B cell (primary cell): ENCODE measurements around the gene SYNJ2.

ENCODE experiments used
- EZH2 ChIP-seq: IDR thresholded peaks from 2 replicates; pipeline ENCODE4 v1.6.1; 2012; ENCODE audit warnings: borderline replicate concordance, low read depth, mild to moderate bottlenecking, moderate library complexity, low read length; ENCODE audit not compliant: insufficient read depth, poor library complexity, severe bottlenecking
- TF ChIP-seq, protein P1 (sequence below): fragments of 200-600 bp; IDR thresholded peaks from one replicate; pipeline ENCODE4 v1.8.0; 2022; ENCODE audit warnings: antibody characterized with exemption, mild to moderate bottlenecking

DNA sequence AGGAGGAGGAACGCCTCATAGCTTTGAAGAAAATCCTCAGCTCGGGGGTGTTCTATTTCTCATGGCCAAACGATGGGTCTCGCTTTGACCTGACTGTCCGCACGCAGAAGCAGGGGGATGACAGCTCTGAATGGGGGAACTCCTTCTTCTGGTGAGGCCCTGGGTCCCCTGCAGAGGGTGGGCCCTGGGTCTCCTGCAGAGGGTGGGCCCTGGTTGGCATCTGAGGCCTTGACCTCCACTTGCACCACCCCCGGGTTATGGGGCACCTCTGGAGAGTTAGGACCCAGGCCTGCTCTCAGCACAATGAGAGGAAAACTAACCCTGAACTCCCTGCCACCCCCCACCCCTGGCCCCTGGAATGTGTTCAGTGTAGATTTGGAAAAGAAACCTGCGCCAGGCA is 47.2 kb downstream of the SYNJ2 start:
- no peak for TF ChIP-seq EZH2
- TF ChIP-seq, protein P1, sequence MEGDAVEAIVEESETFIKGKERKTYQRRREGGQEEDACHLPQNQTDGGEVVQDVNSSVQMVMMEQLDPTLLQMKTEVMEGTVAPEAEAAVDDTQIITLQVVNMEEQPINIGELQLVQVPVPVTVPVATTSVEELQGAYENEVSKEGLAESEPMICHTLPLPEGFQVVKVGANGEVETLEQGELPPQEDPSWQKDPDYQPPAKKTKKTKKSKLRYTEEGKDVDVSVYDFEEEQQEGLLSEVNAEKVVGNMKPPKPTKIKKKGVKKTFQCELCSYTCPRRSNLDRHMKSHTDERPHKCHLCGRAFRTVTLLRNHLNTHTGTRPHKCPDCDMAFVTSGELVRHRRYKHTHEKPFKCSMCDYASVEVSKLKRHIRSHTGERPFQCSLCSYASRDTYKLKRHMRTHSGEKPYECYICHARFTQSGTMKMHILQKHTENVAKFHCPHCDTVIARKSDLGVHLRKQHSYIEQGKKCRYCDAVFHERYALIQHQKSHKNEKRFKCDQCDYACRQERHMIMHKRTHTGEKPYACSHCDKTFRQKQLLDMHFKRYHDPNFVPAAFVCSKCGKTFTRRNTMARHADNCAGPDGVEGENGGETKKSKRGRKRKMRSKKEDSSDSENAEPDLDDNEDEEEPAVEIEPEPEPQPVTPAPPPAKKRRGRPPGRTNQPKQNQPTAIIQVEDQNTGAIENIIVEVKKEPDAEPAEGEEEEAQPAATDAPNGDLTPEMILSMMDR: no peak
